ENCODE results near the gene ADAMTSL1. TPM values are rescaled to one million over a fixed set of nuclear protein-coding genes. Genes with fewer than 3 reads are reported as not detected.
A peak's percentile ranks its signal among the peaks of the same experiment; 100 is the strongest.

ADAMTSL1 gene
- total and polyA plus RNA-seq, 2 donors from 2014 or later, result 3.0 to 27.3 TPM

- no peak for FAIRE-seq
These were observed 32.7 kb upstream of the ADAMTSL1 start for GRCh38 chr9:18441261-18441660.

GRCh38 chr9:18442629-18443491, 31.1 kb upstream of the ADAMTSL1 start:
- TF ChIP-seq CTCF (IDR thresholded peaks at IDR 0.05; ENCODE audit: borderline replicate concordance, extremely low read depth, insufficient read depth), result peak; percentile 90
- H3K4me1 ChIP-seq (ENCODE audit: control insufficient read depth in 2 of 3, insufficient read depth in 2 of 3, low read depth in 1 of 3, low read length in 3 of 3), result peaks cover 0 to 4% (median under 1%) of the 10 kb centered on the region in 3 donors
- H3K4me3 ChIP-seq (ENCODE audit: low read length in 3 of 3), result no peak overlapping the region
- no peaks in the 10 kb centered on the region for H3K36me3 ChIP-seq (ENCODE audit: control insufficient read depth in 2 of 3, insufficient read depth in 3 of 3, low read length in 3 of 3)
- H3K27ac ChIP-seq (ENCODE audit: low read depth in 2 of 2, low read length in 2 of 2), result no peak overlapping the region
- H3K9ac ChIP-seq (ENCODE audit: low read length in 3 of 3), result no peak overlapping the region
- intact Hi-C loops (cut with DNase I), result no loop called here
- H3K9me3 ChIP-seq (ENCODE audit: control insufficient read depth in 2 of 3, insufficient read depth in 1 of 3, low read length in 3 of 3), result no peaks in the 10 kb centered on the region
- peak; percentile 62 for FAIRE-seq
- peak; percentile 71 to 88 (median 76) for DNase-seq
- no peaks in the 10 kb centered on the region for H3K27me3 ChIP-seq (ENCODE audit: control insufficient read depth, insufficient read depth, low read length)

More at GRCh38 chr9:18441261-18441660, 32.7 kb upstream of the ADAMTSL1 start:
- DNase-seq, result no peak
- Histone ChIP-seq H3K27me3 (ENCODE audit: control insufficient read depth, insufficient read depth, low read length) (no peaks in the 10 kb centered on the region), H3K9ac (ENCODE audit: low read length in 3 of 3) (no peak overlapping the region), H3K9me3 (ENCODE audit: control insufficient read depth in 2 of 3, insufficient read depth in 1 of 3, low read length in 3 of 3) (no peaks in the 10 kb centered on the region), H3K36me3 (ENCODE audit: control insufficient read depth in 2 of 3, insufficient read depth in 3 of 3, low read length in 3 of 3) (no peaks in the 10 kb centered on the region), H3K27ac (ENCODE audit: low read depth in 2 of 2, low read length in 2 of 2) (no peak overlapping the region), H3K4me1 (ENCODE audit: control insufficient read depth in 2 of 3, insufficient read depth in 2 of 3, low read depth in 1 of 3, low read length in 3 of 3) (peaks cover 0 to 8% (median 5%) of the 10 kb centered on the region in 3 donors), H3K4me3 (ENCODE audit: low read length in 3 of 3) (no peak overlapping the region)
- no peak for TF ChIP-seq CTCF (IDR thresholded peaks at IDR 0.05; ENCODE audit: borderline replicate concordance, extremely low read depth, insufficient read depth)
- intact Hi-C loops (cut with DNase I), result no loop called here

- FAIRE-seq (no peak), DNase-seq (no peak)
- Histone ChIP-seq H3K4me1 (ENCODE audit: control insufficient read depth in 2 of 3, insufficient read depth in 2 of 3, low read depth in 1 of 3, low read length in 3 of 3) (no peaks in the 10 kb centered on the region), H3K9ac (ENCODE audit: low read length in 3 of 3) (no peak overlapping the region), H3K4me3 (ENCODE audit: low read length in 3 of 3) (no peak overlapping the region), H3K36me3 (ENCODE audit: control insufficient read depth in 2 of 3, insufficient read depth in 3 of 3, low read length in 3 of 3) (no peaks in the 10 kb centered on the region), H3K9me3 (ENCODE audit: control insufficient read depth in 2 of 3, insufficient read depth in 1 of 3, low read length in 3 of 3) (no peaks in the 10 kb centered on the region), H3K27ac (ENCODE audit: low read depth in 2 of 2, low read length in 2 of 2) (no peak overlapping the region), H3K27me3 (ENCODE audit: control insufficient read depth, insufficient read depth, low read length) (no peaks in the 10 kb centered on the region)
- intact Hi-C loops (cut with DNase I), result no loop called here
- TF ChIP-seq CTCF (IDR thresholded peaks at IDR 0.05; ENCODE audit: borderline replicate concordance, extremely low read depth, insufficient read depth), result no peak
These were observed 26.8 kb upstream of the ADAMTSL1 start for GRCh38 chr9:18447131-18447530.
